ENCODE measurements around the gene BGLAP.
A peak's percentile ranks its signal among the peaks of the same experiment; 100 is the strongest.

BGLAP gene

DNA sequence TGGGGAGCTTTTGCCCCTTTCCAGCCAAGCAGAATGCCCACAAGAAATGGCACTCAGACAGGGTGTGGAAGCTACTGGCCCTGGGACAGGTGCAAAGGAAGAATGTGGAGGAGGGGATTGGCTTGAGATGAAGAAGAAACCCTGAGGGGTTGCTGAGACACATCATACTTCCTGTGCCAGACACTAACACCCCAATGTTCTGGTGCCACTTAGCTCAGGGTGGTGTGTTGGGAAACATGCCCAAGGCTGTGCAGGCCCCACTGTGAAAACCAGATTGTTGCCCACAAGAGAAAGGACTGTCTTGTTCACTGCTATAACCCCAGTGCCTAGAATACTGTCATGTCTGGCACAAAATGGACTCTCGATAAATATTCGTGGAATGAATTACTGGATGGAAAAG lies 15.7 kb downstream of the BGLAP start:
- no peak for DNase-seq (ENCODE audit: low read depth in 2 of 2)

DNA sequence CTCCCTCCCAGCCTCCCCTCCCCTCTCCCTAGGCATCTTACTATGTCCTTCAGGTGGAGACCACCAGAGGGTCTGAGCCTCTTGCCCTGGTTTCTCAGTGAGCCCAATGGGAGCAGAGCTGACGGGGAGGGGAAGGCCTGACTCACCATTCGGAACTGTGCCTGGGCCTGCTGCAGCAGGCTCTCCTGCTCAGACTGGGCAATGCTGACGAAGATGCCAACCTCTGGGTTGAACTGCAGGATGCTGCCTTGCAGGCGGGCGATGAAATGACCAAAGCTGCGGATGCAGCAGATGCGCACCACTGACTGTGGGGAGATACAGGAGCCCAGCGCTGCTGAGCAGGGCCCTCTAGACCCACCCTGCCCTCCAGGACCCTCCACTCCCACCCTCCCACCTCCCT lies 16.9 kb downstream of the BGLAP start:
- no peak for DNase-seq (ENCODE audit: low read depth in 2 of 2)

DNA sequence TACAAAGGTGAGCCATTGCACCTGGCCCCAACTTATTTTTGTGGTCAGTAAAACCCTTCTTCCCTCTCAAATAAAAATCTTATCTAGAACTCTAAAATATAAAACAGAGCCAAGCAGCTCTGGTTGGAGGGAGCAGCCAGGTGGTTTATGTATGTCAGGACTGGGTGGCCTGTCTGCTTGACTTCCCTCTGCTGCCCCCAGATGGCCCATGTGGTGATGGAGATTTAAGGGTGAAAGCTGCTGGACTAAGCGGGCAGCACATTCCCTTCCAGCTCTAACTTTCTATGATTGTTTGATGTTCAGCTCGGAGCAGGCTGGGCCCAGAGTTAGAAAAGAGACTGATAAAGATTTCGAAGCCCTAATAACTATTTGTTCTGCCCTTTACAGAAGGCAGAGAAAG lies 17.8 kb downstream of the BGLAP start:
- no peak for DNase-seq (ENCODE audit: low read depth in 2 of 2)

DNA sequence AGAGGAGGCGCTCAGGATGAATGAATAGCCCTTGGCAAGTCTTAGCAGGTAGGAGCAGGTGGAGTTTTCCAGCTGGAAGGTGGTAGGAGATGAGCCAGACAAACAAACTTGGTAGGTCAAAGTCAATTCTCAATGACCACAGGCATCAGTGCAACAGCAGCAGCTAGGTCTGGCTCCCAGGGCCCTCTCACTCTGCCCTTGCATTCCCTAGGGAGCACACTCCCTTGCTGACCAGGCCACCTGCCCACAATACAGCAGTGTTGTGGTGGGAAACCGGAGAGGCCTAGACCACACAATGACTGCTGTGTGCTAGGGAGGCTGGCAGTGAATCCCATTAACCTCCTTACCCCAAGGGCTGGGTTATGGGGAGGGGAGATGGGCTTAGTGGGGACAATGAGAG lies 18.9 kb downstream of the BGLAP start:
- no peak for DNase-seq (ENCODE audit: low read depth in 2 of 2)

DNA sequence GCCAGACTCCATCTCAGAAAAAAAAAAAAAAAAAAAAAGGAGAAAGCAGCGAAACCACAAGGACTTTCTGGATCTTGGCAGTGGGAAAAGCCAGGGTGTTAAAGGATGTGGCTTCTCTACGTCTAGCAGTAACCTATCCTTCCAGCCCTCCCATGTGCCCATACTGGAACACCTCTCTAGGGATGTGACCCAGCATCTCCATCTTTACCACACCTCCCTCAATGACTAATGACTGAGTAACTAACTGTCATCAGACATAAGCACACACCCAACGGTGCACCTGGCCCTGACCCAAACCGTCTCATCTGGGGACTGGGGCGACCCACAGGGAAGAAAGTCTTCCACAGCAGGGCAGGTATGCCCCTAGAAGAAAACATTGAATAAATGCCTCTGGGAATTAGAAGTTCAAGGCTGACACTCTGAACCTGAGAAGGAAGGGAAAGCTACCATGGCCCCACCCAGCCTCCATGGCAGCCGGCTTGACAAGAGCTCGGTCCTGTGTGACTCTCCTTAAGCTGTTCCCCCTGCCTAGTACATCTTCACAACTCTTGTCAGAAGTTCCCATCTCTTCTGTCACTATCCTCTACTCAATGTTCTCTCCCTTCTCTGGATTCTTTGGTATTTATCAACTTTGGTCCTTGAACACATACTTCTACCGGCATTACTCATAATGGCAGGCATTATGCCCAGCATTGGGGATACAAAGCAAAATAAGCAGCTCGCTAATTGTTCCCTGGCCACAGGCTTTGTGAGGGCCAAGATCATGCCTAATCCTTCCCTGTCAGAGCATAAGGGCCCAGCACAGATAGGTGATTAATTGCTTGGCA lies 20.7 kb downstream of the BGLAP start:
- DNase-seq (ENCODE audit: low read depth in 2 of 2) = no peak

DNA sequence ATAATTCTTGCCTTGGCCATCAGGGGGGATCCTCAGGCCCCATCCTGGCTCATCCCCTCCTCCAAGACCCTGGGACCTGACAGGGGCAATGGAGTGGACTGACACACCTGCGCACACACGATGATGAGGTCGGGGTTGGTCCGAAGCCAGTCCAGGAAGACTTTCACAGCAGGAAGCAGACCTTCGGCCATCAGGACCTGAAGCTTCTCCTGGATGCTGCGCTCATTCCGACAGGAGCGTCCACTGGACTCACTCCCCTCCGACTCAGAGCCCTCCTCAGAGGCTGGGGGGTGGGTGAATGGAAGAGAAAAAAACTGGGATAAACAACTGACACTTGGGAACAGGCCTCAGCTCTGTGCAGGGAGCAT lies 21.3 kb downstream of the BGLAP start:
- DNase-seq (ENCODE audit: low read depth in 2 of 2) = no peak

DNA sequence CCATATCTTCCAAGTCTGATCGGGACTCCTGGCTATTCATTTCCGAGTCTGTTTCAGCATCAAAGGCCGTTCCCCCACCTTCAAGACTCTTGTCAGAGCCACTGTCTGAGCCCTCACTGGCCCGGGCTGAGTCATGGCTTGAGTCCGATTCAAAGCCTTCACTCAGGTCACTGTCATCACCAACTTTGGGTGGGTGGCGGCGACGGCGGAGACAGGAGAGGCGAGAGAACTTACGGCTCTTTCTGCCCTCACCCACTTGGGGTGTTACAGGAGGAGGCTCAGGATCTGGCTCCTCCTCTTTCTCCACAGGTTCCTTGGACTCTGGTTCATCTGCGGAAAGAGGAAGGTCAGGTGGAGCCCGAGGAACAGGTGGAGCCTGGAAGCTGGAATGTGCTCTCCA lies 24.1 kb downstream of the BGLAP start:
- DNase-seq (ENCODE audit: low read depth in 2 of 2) = no peak

DNA sequence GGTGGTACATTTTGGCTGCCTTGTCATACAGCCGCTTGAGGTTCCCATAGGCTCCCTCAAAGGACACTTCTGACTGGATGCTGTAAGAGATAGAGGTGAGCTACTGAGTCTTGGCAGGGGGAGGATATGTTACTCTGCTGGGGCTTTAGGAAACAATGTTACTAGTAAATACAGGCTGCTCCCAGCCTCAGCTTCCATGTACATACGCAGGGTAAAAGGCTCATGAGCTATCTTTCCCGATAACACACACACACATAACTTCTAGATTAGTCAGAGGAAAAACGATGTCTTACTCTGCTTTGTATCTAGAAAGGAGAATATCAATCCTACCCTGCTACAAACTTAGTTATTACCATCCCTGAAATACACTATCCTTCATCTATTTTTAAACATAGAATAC lies 26.4 kb downstream of the BGLAP start:
- DNase-seq (ENCODE audit: low read depth in 2 of 2) = no peak

DNA sequence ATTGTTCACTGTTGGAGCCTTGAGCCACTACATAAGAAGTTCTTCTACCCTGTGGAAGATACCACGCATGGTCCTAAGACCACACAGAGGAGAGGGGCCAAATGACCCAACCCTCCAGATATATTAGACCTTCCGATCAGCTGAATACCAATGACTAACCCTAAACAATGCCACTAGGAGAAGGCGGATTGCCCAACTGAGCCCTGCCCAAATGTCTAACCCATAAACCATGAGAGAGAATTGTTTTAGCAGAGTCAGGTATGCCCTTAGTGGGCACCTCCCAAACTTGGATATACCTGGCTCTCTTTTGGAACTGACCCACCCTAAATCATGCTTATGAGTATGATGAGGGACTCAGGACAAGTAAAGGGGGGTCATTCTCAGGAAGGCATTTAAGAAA lies 28.3 kb downstream of the BGLAP start:
- no peak for DNase-seq (ENCODE audit: low read depth in 2 of 2)

DNA sequence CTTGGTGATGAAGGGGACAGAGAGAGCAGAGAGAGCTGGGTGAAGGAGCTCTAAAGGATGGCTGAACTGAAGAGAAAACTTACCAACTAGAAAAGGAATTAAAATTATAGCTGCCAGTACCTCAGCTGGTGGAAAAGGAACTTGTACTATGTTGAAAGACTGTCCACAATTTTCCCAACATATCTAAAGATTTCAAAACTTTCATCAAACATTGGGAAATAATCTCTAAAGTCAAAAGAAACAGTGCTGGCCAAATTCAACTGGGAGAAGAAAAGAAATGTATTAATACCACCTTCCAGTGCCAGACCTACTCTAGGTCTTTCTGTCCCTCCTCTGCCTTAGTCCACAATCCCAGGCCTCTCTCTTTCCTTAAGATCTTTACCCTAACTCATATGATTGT lies 34.5 kb downstream of the BGLAP start:
- no peak for DNase-seq (ENCODE audit: low read depth in 2 of 2)

DNA sequence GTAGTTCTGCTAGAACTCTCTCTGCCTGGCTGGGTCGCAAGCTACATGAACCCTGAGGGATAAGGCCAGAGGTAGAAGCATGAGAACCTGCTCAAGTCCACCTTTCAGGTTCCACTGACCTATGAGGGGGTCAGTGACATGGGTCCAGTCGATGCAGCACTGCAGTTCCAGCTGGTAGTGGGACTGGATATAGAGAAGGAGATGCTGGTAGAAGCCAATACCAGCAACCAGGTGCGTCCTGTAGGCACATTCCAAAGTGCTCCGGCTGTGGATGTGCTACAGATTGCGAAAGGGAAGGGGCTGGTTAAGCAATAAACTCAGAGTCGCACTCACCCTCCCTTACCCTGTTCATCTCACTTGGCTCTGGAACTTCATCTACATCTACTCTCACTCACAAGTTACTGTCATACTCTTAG lies 35.0 kb downstream of the BGLAP start:
- DNase-seq (ENCODE audit: low read depth in 2 of 2) = no peak

DNA sequence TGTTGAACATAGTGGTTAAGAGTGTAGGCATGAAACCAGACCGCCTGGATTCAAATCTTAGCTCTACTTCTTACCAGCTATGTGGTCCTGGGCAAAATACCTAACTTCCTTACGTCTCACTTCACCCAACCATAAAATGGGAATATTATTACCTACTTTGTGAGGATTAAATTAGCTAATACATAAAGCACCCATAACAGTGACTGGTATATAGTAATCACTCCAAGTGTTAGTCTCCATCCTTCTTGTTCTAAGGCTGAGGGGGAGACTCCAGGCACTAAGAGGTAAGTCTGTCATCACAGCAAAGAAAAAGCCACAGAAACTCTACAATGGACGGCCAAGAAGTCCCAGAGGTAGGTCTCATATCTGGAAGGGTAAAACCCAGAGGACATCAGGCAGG lies 37.9 kb downstream of the BGLAP start:
- DNase-seq (ENCODE audit: low read depth in 2 of 2) = no peak

DNA sequence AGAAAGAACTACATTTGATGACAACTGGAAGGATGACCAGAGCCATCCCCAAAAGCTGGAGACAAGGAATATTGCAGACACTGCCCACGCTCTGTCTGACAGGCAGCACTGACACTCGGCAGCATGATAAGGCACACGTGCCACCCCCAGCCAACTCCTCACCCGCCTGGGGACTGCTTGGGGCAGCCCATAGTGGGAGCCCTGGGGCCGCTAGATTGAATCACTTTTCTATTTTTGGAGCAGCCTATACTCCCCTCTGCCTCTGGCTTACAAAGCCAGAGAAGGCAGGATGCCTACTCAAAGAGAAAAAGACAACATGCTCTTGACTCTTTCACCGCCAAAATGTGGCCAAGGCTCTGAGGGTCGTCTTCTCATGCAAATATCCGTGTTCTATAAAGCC lies 39.3 kb downstream of the BGLAP start:
- DNase-seq (ENCODE audit: low read depth in 2 of 2) = peak in 1 of 2 donors; percentile 46

DNA sequence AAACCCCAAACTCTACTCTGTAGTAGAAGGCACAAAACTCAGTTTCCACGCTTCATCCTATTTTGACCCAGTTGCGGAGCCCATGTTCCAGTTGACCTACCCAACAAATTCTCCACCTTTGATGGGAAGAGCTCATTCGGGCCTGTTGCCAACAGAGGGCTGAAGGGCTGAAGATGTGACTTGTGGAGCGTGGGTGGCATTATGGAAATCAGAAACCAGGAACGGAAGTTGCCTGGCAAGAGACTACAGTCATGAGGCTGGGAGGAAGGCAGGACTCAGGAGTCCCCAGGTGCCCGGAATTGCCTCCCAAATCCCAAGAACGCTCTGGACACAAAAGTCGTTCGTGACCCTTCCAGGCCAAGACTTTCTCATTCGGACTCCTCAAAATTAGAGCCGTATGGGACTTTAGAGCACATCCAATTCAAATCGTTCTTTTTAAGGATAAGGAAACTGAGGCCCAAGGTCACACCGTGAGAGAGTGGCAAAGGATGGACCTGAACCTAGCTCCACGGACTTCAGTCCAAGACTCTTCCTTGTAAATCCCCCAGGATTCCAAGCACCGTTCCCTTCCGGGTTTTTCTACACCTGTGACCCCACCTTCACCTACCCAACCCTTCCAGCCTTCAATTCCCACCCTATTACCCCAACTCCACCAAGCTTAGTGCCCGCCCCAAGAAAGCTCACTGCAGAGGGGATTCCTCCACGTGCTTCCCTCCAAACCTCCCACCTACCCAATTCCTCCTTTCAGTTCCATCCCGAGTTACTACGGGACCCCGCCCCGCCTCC lies 39.9 kb downstream of the BGLAP start:
- no peak for DNase-seq (ENCODE audit: low read depth in 2 of 2)

DNA sequence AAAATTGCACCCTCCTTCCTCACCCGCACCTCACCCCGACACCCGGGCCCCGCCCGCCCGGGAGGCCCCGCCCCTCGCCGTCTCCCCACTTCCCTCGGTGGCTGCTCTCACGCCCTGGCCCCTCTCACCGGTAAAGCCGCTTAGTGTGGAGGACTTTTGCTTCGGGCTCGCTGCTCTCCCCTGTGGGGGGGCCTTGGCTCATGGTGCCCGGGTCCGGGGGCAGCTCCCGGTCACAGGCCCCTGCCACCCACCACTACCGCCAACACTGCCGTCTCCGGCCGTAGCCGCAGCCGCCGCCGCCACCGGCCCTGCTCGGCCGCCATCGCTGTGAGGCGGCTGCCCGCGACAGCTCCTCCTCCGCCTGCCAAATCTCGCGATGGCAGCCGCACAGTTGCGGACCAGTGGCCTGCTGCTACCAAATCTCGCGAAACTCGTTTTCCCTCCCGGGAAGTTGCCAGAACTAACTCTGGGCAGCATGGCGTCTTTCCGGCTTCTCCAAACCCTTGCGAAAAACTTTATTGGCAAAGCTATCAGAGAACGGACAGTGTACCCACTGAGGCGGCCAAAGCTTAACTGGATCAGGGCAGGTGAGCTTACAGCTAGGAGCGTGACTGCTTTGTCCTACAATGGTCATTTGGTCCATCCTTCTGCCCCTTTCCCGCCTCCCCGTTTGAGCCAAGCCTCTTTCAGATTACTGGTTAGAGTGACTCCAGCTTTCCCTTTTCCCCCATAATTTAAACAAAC lies 40.7 kb downstream of the BGLAP start, which contains the start of gene SMG5:
TSS of gene SMG5 (minus strand) at position 347 of the 744 bp plus-strand sequence. CDS start at position 202, 145 bp downstream.
- peak; percentile 90 to 94 for DNase-seq (ENCODE audit: low read depth in 2 of 2)

DNA sequence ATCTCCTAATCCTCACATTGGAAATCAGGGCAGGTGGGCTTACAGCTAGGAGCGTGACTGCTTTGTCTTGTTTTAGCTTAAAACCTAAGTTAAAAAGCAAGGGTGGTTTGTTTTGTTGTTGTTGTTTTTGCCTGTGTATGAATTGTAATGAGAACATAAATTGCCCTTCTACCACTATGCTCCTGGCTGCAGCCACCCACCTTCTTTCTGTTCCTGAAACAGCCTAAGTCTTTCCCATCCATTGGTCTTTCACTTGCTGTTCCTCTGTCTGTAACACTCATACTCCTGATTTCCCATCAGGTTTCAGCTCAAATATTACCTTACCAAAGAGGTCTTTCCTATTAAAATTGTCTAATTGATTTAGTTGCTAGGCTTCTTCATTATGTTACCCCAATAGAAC lies 41.5 kb downstream of the BGLAP start:
- no peak for DNase-seq (ENCODE audit: low read depth in 2 of 2)

DNA sequence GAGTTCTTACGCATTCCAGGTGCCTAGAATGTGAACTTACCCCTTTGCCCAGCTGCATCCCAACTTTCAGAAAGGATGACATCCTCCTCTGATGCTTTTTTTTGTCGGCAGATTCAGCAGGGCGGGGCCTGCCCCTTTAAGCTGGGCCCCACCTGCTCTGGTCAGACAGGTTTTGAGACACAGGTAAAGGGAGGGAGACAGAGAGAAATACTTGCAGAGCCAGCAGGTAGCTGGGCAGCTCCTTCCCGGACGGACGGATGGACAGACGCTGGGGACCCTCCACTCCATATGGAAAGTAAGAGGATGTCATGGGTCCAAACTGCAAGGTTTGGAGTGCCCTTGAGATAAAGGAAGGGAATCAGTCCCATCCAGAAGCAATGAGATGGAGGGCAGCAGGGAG lies 42.1 kb downstream of the BGLAP start, which contains the start of gene TMEM79:
TSS of gene TMEM79 (plus strand) at position 214 of the 400 bp plus-strand sequence. CDS start 902 bp downstream, outside the sequence.
- no peak for DNase-seq (ENCODE audit: low read depth in 2 of 2)

DNA sequence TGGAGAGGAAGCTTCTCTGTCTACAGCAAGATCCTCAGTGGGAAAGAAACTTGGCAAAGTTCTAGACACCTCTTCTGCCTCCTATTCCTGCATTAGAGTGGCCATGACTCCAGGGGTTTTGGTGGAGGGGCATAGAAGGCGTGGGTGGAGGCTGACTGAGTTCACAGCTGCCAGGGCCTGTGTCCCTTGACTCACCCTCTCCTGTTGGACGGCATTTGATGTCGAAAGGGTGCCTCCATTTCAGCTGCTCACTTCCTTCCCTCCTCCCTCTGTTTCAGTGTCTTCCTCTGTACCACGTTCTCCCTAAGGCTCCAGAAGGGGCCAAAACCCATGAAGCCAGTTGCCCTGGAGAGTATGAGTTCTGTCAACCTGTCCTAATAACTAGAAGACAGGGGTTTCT lies 42.8 kb downstream of the BGLAP start:
- no peak for DNase-seq (ENCODE audit: low read depth in 2 of 2)

DNA sequence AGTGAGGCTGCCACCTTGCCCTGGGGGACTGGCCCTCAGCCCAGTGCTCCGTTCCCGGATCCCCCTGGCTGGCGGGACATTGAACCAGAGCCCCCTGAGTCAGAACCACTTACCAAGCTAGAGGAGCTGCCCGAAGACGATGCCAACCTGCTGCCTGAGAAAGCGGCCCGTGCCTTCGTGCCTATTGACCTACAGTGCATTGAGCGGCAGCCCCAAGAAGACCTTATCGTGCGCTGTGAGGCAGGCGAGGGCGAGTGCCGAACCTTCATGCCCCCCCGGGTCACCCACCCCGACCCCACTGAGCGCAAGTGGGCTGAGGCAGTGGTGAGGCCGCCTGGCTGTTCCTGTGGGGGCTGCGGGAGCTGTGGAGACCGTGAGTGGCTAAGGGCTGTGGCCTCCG lies 43.5 kb downstream of the BGLAP start:
- DNase-seq (ENCODE audit: low read depth in 2 of 2) = no peak

DNA sequence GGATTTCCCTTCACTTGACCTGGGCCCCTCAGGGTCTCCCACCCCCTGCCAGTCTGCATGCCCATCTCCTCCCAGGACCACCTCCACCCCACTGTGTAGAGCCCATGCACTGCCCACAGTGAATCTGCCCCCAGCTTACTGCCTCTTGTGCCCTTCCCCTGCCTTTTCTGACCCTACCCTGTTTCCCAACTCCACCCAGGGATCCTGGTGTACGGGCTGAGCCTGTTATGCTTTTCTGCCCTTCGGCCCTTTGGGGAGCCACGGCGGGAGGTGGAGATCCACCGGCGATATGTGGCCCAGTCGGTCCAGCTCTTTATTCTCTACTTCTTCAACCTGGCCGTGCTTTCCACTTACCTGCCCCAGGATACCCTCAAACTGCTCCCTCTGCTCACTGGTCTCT lies 44.1 kb downstream of the BGLAP start:
- DNase-seq (ENCODE audit: low read depth in 2 of 2) = no peak

DNA sequence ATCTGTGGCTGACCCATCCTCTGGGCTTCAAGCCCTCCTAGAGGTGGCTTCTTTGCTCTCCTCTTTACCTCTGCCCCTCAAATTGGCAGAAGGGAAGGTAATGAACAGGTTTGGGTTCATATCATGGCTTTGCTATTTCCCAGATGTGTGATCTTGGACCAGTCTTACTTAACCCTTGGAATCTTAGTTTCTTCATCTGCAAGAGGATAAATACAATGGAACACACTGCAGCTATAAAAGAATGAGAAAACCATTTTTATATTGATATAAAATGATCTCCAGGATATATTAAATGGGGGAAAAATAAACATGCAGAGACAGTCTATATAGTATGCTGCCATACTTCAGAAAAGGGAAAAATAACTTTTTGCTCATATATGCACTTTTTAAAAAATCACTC lies 47.9 kb downstream of the BGLAP start:
- DNase-seq (ENCODE audit: low read depth in 2 of 2) = no peak

Data from stimulated activated CD8-positive, alpha-beta memory T cell treated with anti-CD3 and anti-CD28 coated beads, Interleukin-7, amount 100 ng/mL, for 4 hours (primary cell).